ENCODE results near the gene EZH2. TPM values are rescaled to one million over a fixed set of nuclear protein-coding genes. Genes with fewer than 3 reads are reported as not detected.

The EZH2 gene
- total RNA-seq, 2 donors from 2014 or later, result 2.3 to 8.6 TPM

GRCh38 chr7:148918058-148918596, 34.0 kb upstream of the EZH2 start:
- 92% methylated on average over 10 of the region's 10 CpGs for WGBS
- Histone ChIP-seq H3K27ac (no peak overlapping the region), H3K27me3 (replicated peaks; ENCODE audit: insufficient read depth) (no peaks in the 10 kb centered on the region), H3K4me1 (replicated peaks) (no peaks in the 10 kb centered on the region), H3K36me3 (no peaks in the 10 kb centered on the region), H3K9me3 (no peaks in the 10 kb centered on the region), H3K4me3 (no peak overlapping the region)
- no peak for DNase-seq (ENCODE audit: low spot score)
- TF ChIP-seq POLR2AphosphoS5 (IDR thresholded peaks at IDR 0.05), result no peak
- no peak for TF ChIP-seq CTCF (IDR thresholded peaks at IDR 0.05)
- TF ChIP-seq POLR2A (IDR thresholded peaks at IDR 0.05), result no peak
- intact Hi-C loops (cut with DNase I), result no loop called here

- intact Hi-C loops (cut with DNase I), result no loop called here
- H3K9me3 ChIP-seq, result no peaks in the 10 kb centered on the region
- no peaks in the 10 kb centered on the region for H3K4me1 ChIP-seq (replicated peaks)
- no peaks in the 10 kb centered on the region for H3K36me3 ChIP-seq
- no peak for DNase-seq (ENCODE audit: low spot score)
- TF ChIP-seq CTCF (IDR thresholded peaks at IDR 0.05), result no peak
- no peak for TF ChIP-seq POLR2AphosphoS5 (IDR thresholded peaks at IDR 0.05)
- no peak for TF ChIP-seq POLR2A (IDR thresholded peaks at IDR 0.05)
- H3K27ac ChIP-seq, result no peak overlapping the region
- WGBS, result 51% methylated on average over 1 of the region's 1 CpG
- no peaks in the 10 kb centered on the region for H3K27me3 ChIP-seq (replicated peaks; ENCODE audit: insufficient read depth)
- no peak overlapping the region for H3K4me3 ChIP-seq
These were observed 32.1 kb upstream of the EZH2 start for GRCh38 chr7:148916186-148916585.

DNA sequence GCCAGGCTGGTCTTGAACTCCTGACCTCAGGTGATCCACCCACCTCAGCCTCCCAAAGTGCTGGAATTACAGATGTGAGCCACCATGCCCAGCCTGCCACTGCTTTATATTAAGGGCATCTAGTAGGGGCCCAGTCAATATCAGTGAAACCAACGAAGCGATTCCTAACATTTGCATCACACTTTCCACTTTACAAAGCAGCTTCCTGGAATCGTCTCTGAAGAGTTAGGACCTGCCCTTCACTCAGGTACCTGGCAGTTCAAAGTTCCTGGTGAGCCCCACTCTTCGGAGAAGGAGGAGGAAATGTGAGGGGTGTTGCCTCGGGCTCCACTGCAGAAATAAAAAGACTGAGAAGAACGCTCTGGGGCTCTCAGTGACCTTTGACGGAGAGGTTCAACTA, 31.1 kb upstream of the EZH2 start:
- no peak overlapping the region for H3K4me3 ChIP-seq
- no peaks in the 10 kb centered on the region for H3K9me3 ChIP-seq
- no peaks in the 10 kb centered on the region for H3K27me3 ChIP-seq (replicated peaks; ENCODE audit: insufficient read depth)
- intact Hi-C loops (cut with DNase I), result no loop called here
- H3K27ac ChIP-seq, result no peak overlapping the region
- no peak for DNase-seq (ENCODE audit: low spot score)
- H3K36me3 ChIP-seq, result no peaks in the 10 kb centered on the region
- 84% methylated on average over 7 of the region's 7 CpGs for WGBS
- no peaks in the 10 kb centered on the region for H3K4me1 ChIP-seq (replicated peaks)
- TF ChIP-seq POLR2AphosphoS5 (IDR thresholded peaks at IDR 0.05) (no peak), CTCF (IDR thresholded peaks at IDR 0.05) (no peak), POLR2A (IDR thresholded peaks at IDR 0.05) (no peak)

- Histone ChIP-seq H3K4me3 (no peak overlapping the region), H3K9me3 (no peaks in the 10 kb centered on the region), H3K27me3 (replicated peaks; ENCODE audit: insufficient read depth) (no peaks in the 10 kb centered on the region), H3K36me3 (no peaks in the 10 kb centered on the region), H3K27ac (no peak overlapping the region), H3K4me1 (replicated peaks) (no peaks in the 10 kb centered on the region)
- intact Hi-C loops (cut with DNase I), result no loop called here
- WGBS, result 55% methylated on average over 10 of the region's 10 CpGs
- DNase-seq (ENCODE audit: low spot score), result no peak
- no peak for TF ChIP-seq POLR2AphosphoS5 (IDR thresholded peaks at IDR 0.05)
- TF ChIP-seq POLR2A (IDR thresholded peaks at IDR 0.05), result no peak
- TF ChIP-seq CTCF (IDR thresholded peaks at IDR 0.05), result no peak
These were observed 30.2 kb upstream of the EZH2 start for GRCh38 chr7:148914208-148914777.

All from prostate gland (tissue), 2 donors.